HG03442 (cell line): Measurements from ENCODE around the gene EPHA6.

Experiments used
- ATAC-seq: cut with Tn5 transposase; IDR thresholded peaks from one replicate; pipeline ENCODE4 v1.9.1; 2021; ENCODE audit warnings: mild to moderate bottlenecking, moderate library complexity; ENCODE audit not compliant: unreplicated experiment

Gene EPHA6

GRCh38 chr3:96813820-96814650, at the start of gene EPHA6:
TSS of gene EPHA6 (plus strand) at chr3:96814594.
- peak; percentile 19 for ATAC-seq

GRCh38 chr3:96776818-96777217, 37.6 kb upstream of the EPHA6 start:
- no peak for ATAC-seq

- ATAC-seq, result no peak
These were observed 34.6 kb upstream of the EPHA6 start for GRCh38 chr3:96779810-96780209.

GRCh38 chr3:96796101-96796500, 18.3 kb upstream of the EPHA6 start:
- ATAC-seq, result no peak

GRCh38 chr3:96803870-96804269, 10.5 kb upstream of the EPHA6 start:
- no peak for ATAC-seq

- no peak for ATAC-seq
These were observed 8.1 kb upstream of the EPHA6 start for GRCh38 chr3:96806341-96806740.

GRCh38 chr3:96813134-96813819, 1.1 kb upstream of the EPHA6 start:
- ATAC-seq, result peak; percentile 98

- no peak for ATAC-seq
These were observed 515 bp downstream of the EPHA6 start for GRCh38 chr3:96814651-96815567.

- no peak for ATAC-seq
These were observed 16.8 kb downstream of the EPHA6 start for GRCh38 chr3:96831175-96831574.

- no peak for ATAC-seq
These were observed 18.9 kb downstream of the EPHA6 start for GRCh38 chr3:96833301-96833700.

- ATAC-seq, result no peak
These were observed 21.9 kb downstream of the EPHA6 start for GRCh38 chr3:96836153-96836915.

GRCh38 chr3:96843505-96844203, 29.3 kb downstream of the EPHA6 start:
- ATAC-seq, result no peak

GRCh38 chr3:96844204-96844514, 29.8 kb downstream of the EPHA6 start:
- no peak for ATAC-seq

GRCh38 chr3:96852849-96853248, 38.5 kb downstream of the EPHA6 start:
- no peak for ATAC-seq

- ATAC-seq, result no peak
These were observed 46.5 kb downstream of the EPHA6 start for GRCh38 chr3:96860882-96861281.

- no peak for ATAC-seq
These were observed 48.8 kb downstream of the EPHA6 start for GRCh38 chr3:96863129-96863740.

- no peak for ATAC-seq
These were observed 51.2 kb downstream of the EPHA6 start for GRCh38 chr3:96865605-96866004.

- ATAC-seq, result no peak
These were observed 54.9 kb downstream of the EPHA6 start for GRCh38 chr3:96869316-96869715.

- ATAC-seq, result no peak
These were observed 63.1 kb downstream of the EPHA6 start for GRCh38 chr3:96877510-96877909.

- no peak for ATAC-seq
These were observed 85.6 kb downstream of the EPHA6 start for GRCh38 chr3:96900031-96900430.
